Lung (tissue), 12 donors: Measurements from ENCODE around the gene ATP4A. TPM values are rescaled to one million over a fixed set of nuclear protein-coding genes. Genes with fewer than 3 reads are reported as not detected.

ENCODE experiments used
- ATAC-seq: fragments of 200-7000 bp; cut with Tn5 transposase; one replicate; pipeline ENCODE4 v1.9.1; 2020; ENCODE audit warnings: moderate number of reproducible peaks; ENCODE audit not compliant: insufficient read depth, low FRiP score
- DNase-seq, 3 donors: peaks; one replicate each; pipeline ENCODE4 v3.0.0-alpha.2; 2013 to 2017
- H3K27ac ChIP-seq, 2 donors: one replicate each; pipeline ENCODE4 v1.5.1; 2013; ENCODE audit warnings: mild to moderate bottlenecking in 2 of 2, moderate library complexity in 2 of 2, control low read depth in 1 of 2, inconsistent platforms in 1 of 2, low read depth in 1 of 2, low read length in 1 of 2
- H3K27me3 ChIP-seq, 3 donors: one replicate each; pipeline ENCODE4 v1.5.1; 2013; ENCODE audit warnings: low read length in 2 of 3; ENCODE audit not compliant: control insufficient read depth in 3 of 3, insufficient read depth in 3 of 3
- H3K36me3 ChIP-seq, 4 donors: one replicate each; pipeline ENCODE4 v1.5.1; 2013; ENCODE audit warnings: low read length in 4 of 4, mild to moderate bottlenecking in 1 of 4, moderate library complexity in 1 of 4; ENCODE audit not compliant: control insufficient read depth in 4 of 4, insufficient read depth in 4 of 4
- H3K4me1 ChIP-seq, 5 donors: one replicate each; pipeline ENCODE4 v1.5.1; 2013; ENCODE audit warnings: low read length in 5 of 5, mild to moderate bottlenecking in 2 of 5, moderate library complexity in 1 of 5; ENCODE audit not compliant: control insufficient read depth in 5 of 5, insufficient read depth in 5 of 5
- H3K4me3 ChIP-seq: one replicate; pipeline ENCODE4 v1.5.1; 2013; ENCODE audit warnings: mild to moderate bottlenecking, control low read depth, moderate library complexity
- H3K9ac ChIP-seq, 2 donors: one replicate each; pipeline ENCODE4 v1.5.1; 2013; ENCODE audit warnings: low read length in 2 of 2, control low read depth in 1 of 2; ENCODE audit not compliant: insufficient read depth in 1 of 2
- H3K9me3 ChIP-seq, 4 donors: one replicate each; pipeline ENCODE4 v1.5.1; 2013; ENCODE audit warnings: low read length in 3 of 4, mild to moderate bottlenecking in 1 of 4, moderate library complexity in 1 of 4; ENCODE audit not compliant: control insufficient read depth in 4 of 4, insufficient read depth in 3 of 4
- CTCF ChIP-seq: IDR thresholded peaks from 2 replicates; pipeline ENCODE4 v1.5.1; 2012; ENCODE audit warnings: mild to moderate bottlenecking; ENCODE audit errors: control extremely low read depth, extremely low read depth
- WGBS, 2 donors: extraction: QIAGEN DNeasy Blood & Tissue Kit; methylation state at CpG; one replicate each; pipeline ENCODE4 v1.1.7; 2013; 5-methylcytosine and 5-hydroxymethylcytosine counted together
- polyA plus RNA-seq, 2 donors: library from polyadenylated mRNA; stranded (reverse); fragments of 200-250 nt; gene quantifications; one replicate each; pipeline ENCODE4 v1.2.1, GENCODE V29; 2013
- total RNA-seq, 2 donors: library from RNA; depleted of rRNA in 1 of 2; stranded (reverse); fragments of >200 nt in 1 of 2; gene quantifications; one replicate each; pipeline ENCODE4 v1.2.1, GENCODE V29; 2014 to 2021
- donor health status: control.
- donor health status: control.
- donor health status: Bipolar disorder and iron deficiency.
- donor health status: healthy.
- donor health status: DM: yes; HTN: yes; CAD: no.

The ATP4A gene
- total and polyA plus RNA-seq, 4 donors: 0.01 TPM; not detected in 3

- Histone ChIP-seq H3K4me1 (peaks cover 0 to 10% (median 8%) of the 10 kb centered on the region in 5 donors), H3K27ac (no peak overlapping the region), H3K27me3 (no peaks in the 10 kb centered on the region), H3K9me3 (no peaks in the 10 kb centered on the region), H3K36me3 (peaks cover 0 to 5% (median 2%) of the 10 kb centered on the region in 4 donors), H3K4me3 (no peak overlapping the region), H3K9ac (no peak overlapping the region)
- ATAC-seq (no peak), DNase-seq (no peak)
- WGBS, 2 donors: 90 to 97% methylated on average over 15 of the region's 15 CpGs
- TF ChIP-seq CTCF: no peak
These were observed 13.5 kb downstream of the ATP4A start for GRCh38 chr19:35549879-35550523.

GRCh38 chr19:35549174-35549788 lies 14.2 kb downstream of the ATP4A start:
- no peak overlapping the region for H3K27ac ChIP-seq
- WGBS, 2 donors: 21 to 22% methylated on average over 6 of the region's 6 CpGs
- H3K27me3 ChIP-seq: no peaks in the 10 kb centered on the region
- peaks cover 0 to 5% (median 2%) of the 10 kb centered on the region in 4 donors for H3K36me3 ChIP-seq
- H3K9ac ChIP-seq: no peak overlapping the region
- no peaks in the 10 kb centered on the region for H3K9me3 ChIP-seq
- no peak overlapping the region for H3K4me3 ChIP-seq
- H3K4me1 ChIP-seq: peaks cover 6 to 16% (median 13%) of the 10 kb centered on the region in 5 donors
- peak; percentile 39 to 69 (median 65) for DNase-seq
- ATAC-seq: no peak
- TF ChIP-seq CTCF: peak; percentile 58

- 86 to 95% methylated on average over 7 to 8 of the region's 8 CpGs for WGBS, 2 donors
- H3K27ac ChIP-seq: no peak overlapping the region
- H3K4me3 ChIP-seq: no peak overlapping the region
- H3K9me3 ChIP-seq: no peaks in the 10 kb centered on the region
- TF ChIP-seq CTCF: no peak
- H3K9ac ChIP-seq: peak overlapping the region in 1 of 2 donors; percentile 82
- H3K36me3 ChIP-seq: peaks cover 0 to 5% (median 2%) of the 10 kb centered on the region in 4 donors
- peaks cover 6 to 19% (median 13%) of the 10 kb centered on the region in 5 donors for H3K4me1 ChIP-seq
- ATAC-seq (no peak), DNase-seq (no peak)
- H3K27me3 ChIP-seq: no peaks in the 10 kb centered on the region
These were observed 16.9 kb downstream of the ATP4A start for GRCh38 chr19:35546532-35546931.
